MM.1S (cell line): ENCODE results near the gene RIPOR2.

Experiments
- CTCF ChIP-seq: fragments of 300-600 bp; sonication (generic); IDR thresholded peaks from 2 replicates; pipeline ENCODE4 v1.5.1; 2016; ENCODE audit warnings: antibody characterized with exemption, low read length, mixed read lengths
- EZH2 ChIP-seq: fragments of 300-600 bp; sonication (generic); optimal IDR thresholded peaks from 2 replicates; pipeline ENCODE3; 2017; ENCODE audit warnings: low read depth, mild to moderate bottlenecking, antibody characterized with exemption, low read length, mixed read lengths

GRCh38 chr6:24856901-24857670 is 78.7 kb downstream of the RIPOR2 start:
- TF ChIP-seq CTCF (no peak), EZH2 (no peak)
